GM21737 (cell line): ENCODE data around the gene SH3D19.
"Not testable (repeated sequence)": the region's sequence is repeated elsewhere in the genome, so short reads cannot be mapped to it uniquely, and the experiment has no call there.

Source experiments
- ATAC-seq: cut with Tn5 transposase; IDR thresholded peaks from one replicate; pipeline ENCODE4 v1.9.1; 2021; ENCODE audit warnings: mild to moderate bottlenecking, moderate library complexity; ENCODE audit not compliant: unreplicated experiment

The SH3D19 gene

GRCh38 chr4:151284534-151285245 is 40.7 kb downstream of the SH3D19 start:
- ATAC-seq = no peak

GRCh38 chr4:151276787-151277562 is 48.4 kb downstream of the SH3D19 start, which contains the start of gene PRSS48:
Gene PRSS48 (plus strand): TSS chr4:151277161. CDS start chr4:151277173, 12 bp downstream.
- ATAC-seq = no peak

GRCh38 chr4:151268905-151269304 is 56.5 kb downstream of the SH3D19 start:
- ATAC-seq = not testable (repeated sequence)

- ATAC-seq = no peak
These were observed 57.4 kb downstream of the SH3D19 start for GRCh38 chr4:151267822-151268535.

- ATAC-seq = no peak
These were observed 58.3 kb downstream of the SH3D19 start for GRCh38 chr4:151267104-151267503.

GRCh38 chr4:151266497-151266896 is 58.9 kb downstream of the SH3D19 start:
- ATAC-seq = no peak

GRCh38 chr4:151263455-151263854 is 62.0 kb downstream of the SH3D19 start:
- ATAC-seq = no peak

GRCh38 chr4:151260526-151260925 is 64.9 kb downstream of the SH3D19 start:
- no peak for ATAC-seq

GRCh38 chr4:151259752-151260151 is 65.7 kb downstream of the SH3D19 start:
- ATAC-seq = no peak

GRCh38 chr4:151257704-151258103 is 67.7 kb downstream of the SH3D19 start:
- no peak for ATAC-seq

GRCh38 chr4:151256134-151256533 is 69.3 kb downstream of the SH3D19 start:
- ATAC-seq = no peak

GRCh38 chr4:151255680-151256079 is 69.7 kb downstream of the SH3D19 start:
- ATAC-seq = not testable (repeated sequence)

- not testable (repeated sequence) for ATAC-seq
These were observed 70.2 kb downstream of the SH3D19 start for GRCh38 chr4:151255226-151255625.

GRCh38 chr4:151251603-151252304 is 73.7 kb downstream of the SH3D19 start:
- no peak for ATAC-seq

- no peak for ATAC-seq
These were observed 74.7 kb downstream of the SH3D19 start for GRCh38 chr4:151250706-151251105.

- no peak for ATAC-seq
These were observed 76.9 kb downstream of the SH3D19 start for GRCh38 chr4:151248519-151248918.

GRCh38 chr4:151247395-151247794 is 78.0 kb downstream of the SH3D19 start:
- ATAC-seq = no peak

- no peak for ATAC-seq
These were observed 78.7 kb downstream of the SH3D19 start for GRCh38 chr4:151246742-151247141.

- ATAC-seq = no peak
These were observed 83.1 kb downstream of the SH3D19 start for GRCh38 chr4:151242305-151242704.

- no peak for ATAC-seq
These were observed 85.8 kb downstream of the SH3D19 start for GRCh38 chr4:151239608-151240007.

- no peak for ATAC-seq
These were observed 86.9 kb downstream of the SH3D19 start for GRCh38 chr4:151238477-151238876.
